ENCODE data around the gene SLC52A1.
"Not testable (repeated sequence)": the region's sequence is repeated elsewhere in the genome, so short reads cannot be mapped to it uniquely, and the experiment has no call there.

Gene SLC52A1

GRCh38 chr17:5035315-5035714, at the start of gene SLC52A1:
SLC52A1 (minus strand) TSS chr17:5035426; CDS start chr17:5034606, 820 bp downstream.
- DNase-seq, result no peak

GRCh38 chr17:5080591-5080990, 45.4 kb upstream of the SLC52A1 start:
- no peak for DNase-seq

- DNase-seq, result peak; percentile 69
Observed at GRCh38 chr17:5078106-5079028, 43.1 kb upstream of the SLC52A1 start, which contains the start of gene ZFP3. ZFP3 (plus strand) TSS chr17:5078467; CDS start chr17:5091505, 13,038 bp downstream.

GRCh38 chr17:5077781-5078105, 42.5 kb upstream of the SLC52A1 start:
- no peak for DNase-seq

GRCh38 chr17:5077275-5077674, 42.0 kb upstream of the SLC52A1 start:
- not testable (repeated sequence) for DNase-seq

GRCh38 chr17:5075472-5075871, 40.2 kb upstream of the SLC52A1 start:
- not testable (repeated sequence) for DNase-seq

GRCh38 chr17:5069724-5070123, 34.5 kb upstream of the SLC52A1 start:
- DNase-seq, result no peak

GRCh38 chr17:5068236-5068635, 33.0 kb upstream of the SLC52A1 start:
- DNase-seq, result no peak

GRCh38 chr17:5065227-5065744, 30.1 kb upstream of the SLC52A1 start:
- no peak for DNase-seq

GRCh38 chr17:5055543-5055942, 20.3 kb upstream of the SLC52A1 start:
- DNase-seq, result no peak

- DNase-seq, result no peak
Observed at GRCh38 chr17:5050278-5050677, 15.1 kb upstream of the SLC52A1 start.

GRCh38 chr17:5049314-5049841, 14.2 kb upstream of the SLC52A1 start:
- no peak for DNase-seq

GRCh38 chr17:5047446-5047845, 12.2 kb upstream of the SLC52A1 start:
- no peak for DNase-seq

- DNase-seq, result no peak
Observed at GRCh38 chr17:5045496-5045895, 10.3 kb upstream of the SLC52A1 start.

GRCh38 chr17:5044630-5045029, 9.4 kb upstream of the SLC52A1 start:
- no peak for DNase-seq

- no peak for DNase-seq
Observed at GRCh38 chr17:5043524-5043923, 8.3 kb upstream of the SLC52A1 start.

- DNase-seq, result no peak
Observed at GRCh38 chr17:5042157-5043022, 7.2 kb upstream of the SLC52A1 start.

GRCh38 chr17:5034651-5035050, 575 bp downstream of the SLC52A1 start:
- DNase-seq, result no peak

GRCh38 chr17:5034063-5034462, 1.2 kb downstream of the SLC52A1 start:
- DNase-seq, result no peak

- DNase-seq, result no peak
Observed at GRCh38 chr17:5033352-5034015, 1.7 kb downstream of the SLC52A1 start.

GRCh38 chr17:5032865-5033264, 2.4 kb downstream of the SLC52A1 start:
- DNase-seq, result no peak

GRCh38 chr17:5031365-5032082, 3.7 kb downstream of the SLC52A1 start:
- no peak for DNase-seq
